ENCODE measurements around the gene TMED1. TPM values are rescaled to one million over a fixed set of nuclear protein-coding genes. Genes with fewer than 3 reads are reported as not detected.

TMED1 gene
- total and polyA plus RNA-seq, 2 of the 4 experiments (the other 2 are of a cell fraction) = 37.6 to 41.4 TPM

GRCh38 chr19:10852098-10852800 is 16.2 kb upstream of the TMED1 start:
- ChIA-PET CTCF (no interaction called here), POLR2A (ENCODE audit: unreplicated experiment) (interaction anchor here (0.6 kb wide), 1 partner anchor 15 kb away, joined by 4 read pairs; no protein-coding TSS in a partner anchor)
- no peak for TF ChIP-seq POLR2A (IDR thresholded peaks at IDR 0.05; ENCODE audit: low read depth, low read length)
- TF ChIP-seq FOS (IDR thresholded peaks at IDR 0.05; ENCODE audit: low read depth, low read length) = peak; percentile 24; the same call in 1 of the 2 replicates
- H3K9me1 ChIP-seq (ENCODE audit: insufficient read depth, low read length) = no peaks in the 10 kb centered on the region
- DNase-seq = peak; percentile 75
- H2BK5ac ChIP-seq (ENCODE audit: low read depth, low read length, poor library complexity, severe bottlenecking) = no peak overlapping the region
- H3K23ac ChIP-seq (ENCODE audit: low read depth, low read length) = no peak overlapping the region
- dilution Hi-C loops (cut with HindIII; ENCODE audit: low sequenced_read_pairs, unreplicated experiment) = no loop called here
- no peak overlapping the region for H4K91ac ChIP-seq (ENCODE audit: insufficient read depth, low read depth, low read length)
- no peak overlapping the region; the same call in 2 of the 3 replicates for H2BK15ac ChIP-seq (ENCODE audit: low read depth, low read length)
- no peak overlapping the region for H3K4me2 ChIP-seq (ENCODE audit: low read depth, low read length)
- no peak overlapping the region for H3K14ac ChIP-seq (replicated peaks; ENCODE audit: low read depth, low read length)
- no peaks in the 10 kb centered on the region for H3K9me3 ChIP-seq (ENCODE audit: control insufficient read depth, insufficient read depth, low read length)
- no peak overlapping the region for H2AK5ac ChIP-seq (ENCODE audit: low read depth, low read length)
- no peaks in the 10 kb centered on the region for H3K79me1 ChIP-seq (ENCODE audit: low read depth in 1 of 2, low read length in 2 of 2)
- no peak overlapping the region; the same call in 1 of the 2 replicates for H3K4ac ChIP-seq (ENCODE audit: low read depth, low read length)
- no peak overlapping the region for H3K27ac ChIP-seq (ENCODE audit: insufficient read depth, low read length)
- peak; percentile 83 for ATAC-seq (ENCODE audit: low read depth)
- H4K5ac ChIP-seq (ENCODE audit: low read depth, low read length) = no peak overlapping the region
- no peak overlapping the region for H2AFZ ChIP-seq (replicated peaks; ENCODE audit: low read length, poor library complexity)
- no peak overlapping the region for H3K4me3 ChIP-seq (ENCODE audit: insufficient read depth, low read depth, low read length)
- BruUV-seq (replicated peaks) = no TSS peak
- no peak overlapping the region for H4K8ac ChIP-seq (ENCODE audit: low read depth in 2 of 2, low read length in 2 of 2)
- no peak overlapping the region; the same call in 1 of the 2 replicates for H3K18ac ChIP-seq (ENCODE audit: low read depth, low read length)
- peaks cover 3% of the 10 kb centered on the region; the same call in 1 of the 2 replicates for H3K27me3 ChIP-seq (ENCODE audit: control insufficient read depth, insufficient read depth, low read length)
- H4K20me1 ChIP-seq (ENCODE audit: insufficient read depth, low read length) = no peaks in the 10 kb centered on the region
- H2BK120ac ChIP-seq (ENCODE audit: low read depth, low read length) = no peak overlapping the region
- H3K56ac ChIP-seq (ENCODE audit: extremely low read depth, insufficient read depth, low read length) = no peak overlapping the region
- in situ Hi-C loops (cut with MboI; ENCODE audit: low sequenced_read_pairs) = no loop called here
- H2BK20ac ChIP-seq (ENCODE audit: low read depth, low read length) = no peak overlapping the region; the same call in 1 of the 2 replicates
- WGBS, 2 experiments (ENCODE audit: extremely low coverage in 2 of 2, insufficient read length in 1 of 2) = 85% methylated on average over 2 of the region's 7 CpGs; no CpG with 5 or more reads in 1 of the 2 experiments
- no peak overlapping the region for H2AK9ac ChIP-seq (replicated peaks; ENCODE audit: low read depth, low read length, poor library complexity)
- intact Hi-C loops (cut with micrococcal nuclease) = no loop called here
- no peak overlapping the region for H3K9ac ChIP-seq (ENCODE audit: low read depth, low read length)
- peaks cover 3% of the 10 kb centered on the region; the same call in 1 of the 2 replicates for H3K4me1 ChIP-seq (ENCODE audit: control insufficient read depth, insufficient read depth, low read length)
- H3K36me3 ChIP-seq (ENCODE audit: control insufficient read depth, insufficient read depth, low read length) = no peaks in the 10 kb centered on the region
